ENCODE data around the gene AURKAIP1.

The AURKAIP1 gene

GRCh38 chr1:1359664-1360468 lies 15.1 kb downstream of the AURKAIP1 start:
- DNase-seq, result no peak

GRCh38 chr1:1359308-1359663 lies 15.7 kb downstream of the AURKAIP1 start:
- DNase-seq, result no peak

GRCh38 chr1:1358433-1359271 lies 16.4 kb downstream of the AURKAIP1 start, which contains the start of gene MXRA8:
Gene MXRA8, minus strand, starts transcription at chr1:1358555. Its CDS starts 51 bp downstream, at chr1:1358504.
- no peak for DNase-seq

- DNase-seq, result no peak
Measured at GRCh38 chr1:1357871-1358432, 17.1 kb downstream of the AURKAIP1 start.

- DNase-seq, result no peak
Measured at GRCh38 chr1:1356796-1357401, 18.1 kb downstream of the AURKAIP1 start.

GRCh38 chr1:1356166-1356795 lies 18.7 kb downstream of the AURKAIP1 start:
- no peak for DNase-seq

- no peak for DNase-seq
Measured at GRCh38 chr1:1355416-1355815, 19.6 kb downstream of the AURKAIP1 start.

GRCh38 chr1:1354271-1355247 lies 20.4 kb downstream of the AURKAIP1 start:
- DNase-seq, result no peak

- DNase-seq, result no peak
Measured at GRCh38 chr1:1353389-1354151, 21.4 kb downstream of the AURKAIP1 start.

- DNase-seq, result no peak
Measured at GRCh38 chr1:1352786-1353388, 22.1 kb downstream of the AURKAIP1 start.

- no peak for DNase-seq
Measured at GRCh38 chr1:1351511-1352427, 23.2 kb downstream of the AURKAIP1 start.

- peak; percentile 1 for DNase-seq
Measured at GRCh38 chr1:1349256-1350012, 25.6 kb downstream of the AURKAIP1 start, which contains the start of gene DVL1. Gene DVL1, minus strand, starts transcription at chr1:1349418. Its CDS starts 353 bp downstream, at chr1:1349065.

- DNase-seq, result peak; percentile 0
Measured at GRCh38 chr1:1348420-1349255, 26.4 kb downstream of the AURKAIP1 start.

GRCh38 chr1:1347663-1348419 lies 27.2 kb downstream of the AURKAIP1 start:
- DNase-seq, result no peak

GRCh38 chr1:1347026-1347595 lies 27.9 kb downstream of the AURKAIP1 start:
- DNase-seq, result no peak

GRCh38 chr1:1346501-1346890 lies 28.5 kb downstream of the AURKAIP1 start:
- DNase-seq, result no peak
